ENCODE measurements around the gene NKIRAS2.

The NKIRAS2 gene

DNA sequence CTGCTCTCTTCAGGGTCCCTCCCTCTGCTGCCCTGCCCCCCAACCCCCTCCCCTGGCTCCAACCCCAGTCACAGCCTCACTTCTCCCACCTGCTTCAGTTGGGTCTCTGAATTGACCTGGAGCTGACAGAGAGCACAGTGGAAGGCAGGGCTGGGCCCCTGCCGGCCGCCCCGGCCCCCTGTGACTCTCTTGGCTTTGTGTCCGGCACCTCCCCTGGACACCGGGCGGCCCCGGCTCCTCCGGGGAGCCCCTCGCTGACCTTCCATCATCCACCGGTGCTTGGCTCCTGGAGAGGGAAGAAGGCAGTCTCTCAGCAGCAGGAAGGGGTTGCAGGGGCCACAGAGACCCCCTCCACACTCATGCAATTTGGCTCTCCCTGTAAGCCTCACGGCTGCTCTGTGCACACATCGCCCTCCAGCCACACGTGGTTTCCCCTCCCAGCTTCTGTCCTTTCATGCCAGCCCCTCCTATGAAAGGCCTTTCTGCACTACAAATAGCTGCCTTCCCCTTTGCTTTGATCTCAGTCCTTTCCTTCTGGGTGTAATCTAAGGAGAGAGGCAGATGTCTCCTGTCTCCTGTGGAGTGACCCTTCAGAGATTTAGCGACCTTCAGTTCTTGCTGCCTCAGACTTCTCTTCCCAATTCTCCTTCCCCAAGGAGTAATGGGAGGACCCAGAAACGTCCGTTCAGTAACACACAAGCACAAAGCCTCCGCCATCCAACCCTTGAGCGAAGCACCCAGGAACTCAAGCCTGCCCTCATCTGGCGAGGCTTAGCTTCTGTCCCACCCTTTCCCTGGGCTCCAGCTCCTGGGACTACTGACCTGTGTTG lies 8.3 kb downstream of the NKIRAS2 start:
- DNase-seq: no peak

DNA sequence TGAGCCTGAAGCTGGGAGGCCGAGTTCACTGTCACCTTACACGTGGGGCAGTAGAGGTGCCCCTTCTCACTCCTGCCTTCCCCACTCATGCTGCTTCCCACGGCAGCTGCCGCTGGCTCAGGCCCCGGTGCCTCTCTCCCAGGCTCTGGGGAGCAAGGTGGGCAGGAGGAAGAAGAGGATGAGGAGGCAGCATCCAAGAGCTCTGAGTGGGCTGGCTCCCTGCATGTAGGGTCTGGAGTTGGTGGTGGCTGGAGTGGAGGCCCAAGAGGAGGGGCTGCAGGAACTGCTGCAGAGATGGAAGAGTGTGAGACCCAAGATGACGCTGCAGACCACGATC lies 8.9 kb downstream of the NKIRAS2 start:
- no peak for DNase-seq

DNA sequence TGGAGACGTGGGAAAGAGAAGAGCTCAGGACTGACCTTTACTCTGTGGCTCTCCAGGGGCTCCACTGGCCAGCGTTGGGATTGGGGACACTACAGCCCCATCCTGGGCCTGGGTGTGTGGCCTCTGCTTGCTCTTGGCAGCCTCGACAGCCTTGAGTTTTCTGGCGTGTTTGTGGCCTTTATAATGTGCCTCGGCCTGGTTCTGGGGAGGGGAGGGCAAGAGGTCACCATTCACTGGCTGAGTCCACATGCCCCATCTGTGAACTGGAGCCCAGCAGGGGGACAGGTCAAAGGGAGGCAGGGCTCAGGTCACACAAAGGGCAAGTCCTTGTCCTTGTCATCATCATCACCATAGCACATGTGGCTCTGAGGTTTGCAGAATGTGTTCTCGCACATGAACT lies 11.7 kb downstream of the NKIRAS2 start:
- DNase-seq: no peak

DNA sequence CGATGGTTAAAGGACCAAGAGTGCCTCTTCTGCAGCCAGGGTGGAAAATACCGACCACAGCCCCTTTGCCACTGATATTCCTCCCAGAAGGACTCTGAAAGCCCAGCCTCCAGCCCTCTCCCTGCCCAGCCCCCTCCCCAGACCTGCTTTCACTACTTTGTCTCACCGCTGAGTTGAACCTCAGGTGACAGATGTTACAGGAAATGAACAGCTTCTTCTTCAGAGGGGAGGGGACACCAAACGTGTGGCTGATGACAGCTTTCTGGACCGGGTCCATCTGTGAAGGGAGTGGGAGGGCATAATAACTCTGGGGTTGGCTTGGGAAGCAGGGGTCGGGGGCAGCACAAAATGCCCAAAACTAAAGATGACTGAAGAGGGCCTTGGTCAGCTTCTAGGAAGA lies 14.2 kb downstream of the NKIRAS2 start:
- DNase-seq: no peak

DNA sequence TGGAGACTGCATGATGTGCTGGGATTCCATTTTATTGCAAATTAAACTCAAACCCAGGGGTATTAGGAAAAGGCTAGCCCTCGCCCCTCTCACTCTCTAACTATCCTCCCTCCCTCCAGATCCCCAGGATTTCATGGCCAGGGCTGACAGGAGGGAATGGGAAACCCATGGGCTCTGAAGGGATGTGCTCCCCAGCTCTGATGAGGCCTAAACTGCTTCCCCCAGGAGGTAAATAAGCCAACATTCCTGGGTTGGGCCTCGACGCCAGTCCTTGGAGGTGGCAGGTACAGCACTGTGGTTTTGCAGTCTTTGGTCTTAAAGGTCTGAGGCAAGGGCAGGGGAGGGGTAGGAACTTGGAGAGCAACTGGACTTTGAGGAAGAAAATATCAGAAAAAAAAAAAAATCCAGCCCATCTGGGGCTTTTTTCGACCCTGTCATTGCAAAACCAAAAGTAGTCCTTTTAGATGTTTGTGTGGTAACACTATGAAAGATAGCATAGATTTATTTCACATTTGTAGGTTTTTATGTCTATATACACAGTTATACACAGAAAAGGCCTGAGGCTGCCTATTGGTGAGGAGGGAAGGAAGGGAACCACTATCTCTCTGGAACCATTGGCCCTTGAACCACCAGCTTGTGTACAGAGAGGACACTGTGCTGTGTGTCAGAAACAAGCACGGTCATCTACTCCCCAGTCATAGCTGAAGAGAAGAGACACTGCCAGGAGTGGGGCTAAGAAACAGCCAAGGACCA lies 18.5 kb downstream of the NKIRAS2 start:
- DNase-seq: no peak

DNA sequence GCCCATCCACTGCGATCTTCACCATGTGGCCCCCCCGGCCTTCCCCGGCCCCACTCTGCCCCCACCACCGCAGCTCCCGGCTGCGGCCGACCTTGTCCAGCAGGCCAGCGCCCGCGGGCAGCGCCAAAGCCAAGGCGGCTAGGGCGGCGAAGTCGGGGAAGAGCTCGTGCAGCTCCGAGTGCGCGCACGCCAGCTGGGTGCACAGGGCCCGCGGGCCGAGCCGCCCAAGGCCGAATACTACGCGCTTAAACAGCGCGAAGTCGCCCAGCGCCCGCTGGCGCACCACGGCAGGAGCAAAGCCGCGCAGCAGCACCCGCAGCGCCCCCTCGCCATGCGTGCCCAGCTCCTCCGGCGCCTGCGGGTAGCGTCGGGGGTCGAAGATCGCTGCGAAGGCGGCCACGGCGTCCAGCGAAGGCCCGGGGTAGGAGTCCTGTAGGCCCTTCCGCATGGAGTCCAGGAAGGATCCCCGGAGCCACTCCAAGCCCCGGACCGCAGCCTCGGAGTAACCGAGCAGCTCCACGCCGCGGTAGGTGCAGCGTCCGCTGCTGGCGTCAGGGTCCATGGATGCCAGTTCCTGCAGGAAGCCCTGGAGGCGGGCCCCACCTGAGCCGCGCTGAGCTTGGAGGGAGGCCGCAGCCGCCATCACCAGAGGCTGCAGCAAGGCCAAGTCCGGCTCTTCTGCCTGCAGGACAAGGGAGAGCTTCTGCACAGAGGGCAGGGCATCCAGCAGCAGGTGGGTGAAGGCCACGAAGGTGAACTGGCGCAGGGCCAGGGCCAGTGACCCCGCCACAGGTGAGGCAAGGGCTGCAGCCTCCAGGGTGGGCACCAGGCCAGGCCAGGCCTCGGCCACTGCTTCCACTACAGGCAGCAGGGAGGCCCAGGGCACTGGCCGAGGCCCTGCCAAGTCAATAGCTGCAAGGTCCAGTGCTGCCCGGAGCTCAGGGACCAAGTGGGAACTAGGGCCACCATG lies 20.2 kb downstream of the NKIRAS2 start:
- no peak for DNase-seq

DNA sequence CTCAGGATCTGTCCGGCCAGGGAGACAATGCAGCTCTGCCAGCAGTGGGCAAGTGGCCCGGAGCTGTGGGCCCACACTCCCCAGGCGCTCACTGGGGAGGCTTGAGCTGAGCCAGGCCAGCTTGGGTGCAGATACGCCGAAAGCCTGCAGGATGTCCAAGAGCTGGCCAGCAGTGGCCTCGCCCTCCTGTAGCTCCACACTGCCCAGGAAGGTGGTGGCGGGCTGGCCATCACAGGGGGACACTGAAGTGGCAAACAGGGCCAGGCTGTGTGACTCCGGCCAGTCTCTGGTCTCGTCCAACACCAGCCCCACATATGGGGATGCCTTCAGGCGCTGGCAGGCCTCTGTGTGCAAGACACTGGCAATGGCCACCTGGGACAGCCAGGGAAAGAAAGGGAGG lies 20.9 kb downstream of the NKIRAS2 start:
- no peak for DNase-seq

DNA sequence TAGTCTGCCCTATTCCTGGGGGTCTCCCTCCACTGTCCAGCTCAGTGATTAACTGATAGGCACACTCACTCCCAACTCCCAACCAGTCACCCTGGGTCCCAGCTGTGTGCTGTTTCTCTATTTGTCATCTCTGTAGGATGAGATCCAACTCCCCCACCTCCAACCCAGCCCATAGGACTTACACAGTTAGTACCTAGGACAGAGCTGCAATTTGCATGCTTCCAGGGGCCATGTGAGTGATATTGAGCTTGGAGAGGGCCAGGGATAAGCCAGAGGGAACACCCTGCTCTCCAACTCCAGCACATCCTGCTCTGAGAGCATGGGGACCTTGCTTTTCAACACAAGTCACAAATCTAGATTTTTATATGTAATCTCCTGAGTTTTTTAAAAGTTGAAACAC lies 21.7 kb downstream of the NKIRAS2 start:
- no peak for DNase-seq

DNA sequence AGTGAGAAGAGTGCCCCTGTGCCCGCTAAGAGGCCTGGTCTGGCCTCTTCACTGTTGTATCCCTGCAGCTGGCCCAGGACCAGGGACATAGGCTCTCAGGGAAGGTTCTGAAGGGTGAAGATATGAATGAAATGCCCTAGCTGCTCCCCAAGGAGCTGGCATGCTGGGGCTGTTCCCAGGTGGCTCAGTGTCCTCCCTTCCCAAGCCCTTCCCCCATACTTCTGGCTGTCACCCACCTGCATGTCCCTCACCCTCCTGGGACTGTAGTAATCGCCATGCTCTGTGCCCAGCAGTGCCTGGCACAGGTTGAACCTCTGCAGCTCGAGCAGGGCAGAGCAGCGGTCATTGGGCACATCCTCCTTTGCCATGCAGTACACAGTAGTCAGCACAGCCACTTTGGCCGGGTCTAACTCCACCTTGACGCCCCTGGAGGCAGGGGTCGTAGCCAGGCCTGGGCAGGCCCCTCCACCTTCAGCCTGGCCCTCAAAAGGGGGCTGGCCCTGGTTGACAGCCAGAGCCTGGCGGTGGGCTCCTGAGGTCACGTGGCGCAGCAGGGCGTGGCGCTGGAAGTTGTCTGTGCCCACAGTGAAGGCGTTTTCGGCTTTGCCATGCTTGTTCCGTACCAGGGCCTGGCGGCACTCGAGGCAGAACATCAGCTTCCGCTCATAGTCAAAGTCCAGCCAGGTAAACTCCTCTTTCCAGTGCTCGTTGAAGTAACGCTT lies 22.9 kb downstream of the NKIRAS2 start:
- no peak for DNase-seq

DNA sequence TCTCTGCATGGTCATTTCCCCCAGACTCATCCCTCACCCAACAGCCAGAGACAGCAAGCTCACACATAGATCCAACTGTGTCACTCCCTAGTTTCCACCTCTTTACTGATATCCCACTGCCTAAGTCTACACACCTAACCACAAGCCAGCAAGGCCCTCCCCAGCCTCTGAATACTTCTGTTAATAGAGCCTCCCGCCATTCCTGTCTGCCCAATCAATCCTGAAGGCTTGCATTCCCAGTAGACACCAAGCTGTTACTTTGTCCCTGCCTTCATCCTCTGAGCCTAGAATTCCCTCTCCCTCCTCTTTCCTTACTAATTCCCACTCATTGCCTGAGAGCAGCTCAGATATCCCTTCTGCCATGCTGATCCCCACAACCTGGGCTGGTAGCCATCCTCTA lies 25.8 kb downstream of the NKIRAS2 start:
- DNase-seq: no peak

DNA sequence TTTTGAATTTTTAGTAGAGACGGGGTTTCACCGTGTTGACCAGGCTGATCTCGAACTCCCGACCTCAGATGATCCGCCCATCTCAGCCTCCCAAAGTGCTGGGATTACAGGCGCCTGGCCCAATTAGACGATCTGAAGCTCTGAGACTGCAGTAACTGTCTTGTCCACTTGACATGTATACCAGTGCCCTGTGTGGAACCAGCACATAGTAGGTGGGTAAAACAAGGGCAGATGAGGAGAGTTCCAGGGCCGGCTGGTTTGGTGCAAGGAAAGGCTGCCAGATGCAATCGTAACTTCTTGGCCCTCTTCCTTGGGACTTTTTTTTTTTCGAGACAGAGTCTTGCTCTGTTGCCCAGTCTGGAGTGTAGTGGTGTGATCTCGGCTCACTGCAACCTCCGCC lies 27.5 kb downstream of the NKIRAS2 start:
- no peak for DNase-seq

DNA sequence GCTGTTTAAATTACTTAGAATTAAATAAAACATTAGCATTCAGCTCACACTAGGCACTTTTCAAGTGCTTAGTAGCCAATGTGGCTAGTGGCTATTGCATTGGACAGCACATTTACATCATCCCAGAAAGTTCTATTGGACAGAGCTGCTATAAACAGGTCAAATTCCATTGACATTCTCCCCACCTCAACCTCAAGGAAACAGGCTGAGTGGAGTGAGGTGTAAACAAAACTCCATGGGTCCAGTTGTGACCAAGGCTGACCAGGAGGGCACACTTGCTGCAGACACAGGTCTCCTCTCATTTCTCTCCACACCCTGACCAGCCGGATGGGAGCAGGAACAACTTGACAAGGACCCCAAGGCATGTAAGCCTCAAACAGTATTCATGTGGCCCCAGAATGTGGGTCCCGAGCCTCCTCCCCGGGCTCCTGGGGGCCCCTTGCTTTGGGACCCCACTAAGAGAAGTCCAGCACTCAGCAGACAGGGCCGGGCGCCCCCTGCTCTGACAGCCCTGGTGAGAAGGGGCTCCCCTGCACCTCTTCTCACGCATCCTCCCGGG lies 30.0 kb downstream of the NKIRAS2 start:
- DNase-seq: peak; percentile 75

DNA sequence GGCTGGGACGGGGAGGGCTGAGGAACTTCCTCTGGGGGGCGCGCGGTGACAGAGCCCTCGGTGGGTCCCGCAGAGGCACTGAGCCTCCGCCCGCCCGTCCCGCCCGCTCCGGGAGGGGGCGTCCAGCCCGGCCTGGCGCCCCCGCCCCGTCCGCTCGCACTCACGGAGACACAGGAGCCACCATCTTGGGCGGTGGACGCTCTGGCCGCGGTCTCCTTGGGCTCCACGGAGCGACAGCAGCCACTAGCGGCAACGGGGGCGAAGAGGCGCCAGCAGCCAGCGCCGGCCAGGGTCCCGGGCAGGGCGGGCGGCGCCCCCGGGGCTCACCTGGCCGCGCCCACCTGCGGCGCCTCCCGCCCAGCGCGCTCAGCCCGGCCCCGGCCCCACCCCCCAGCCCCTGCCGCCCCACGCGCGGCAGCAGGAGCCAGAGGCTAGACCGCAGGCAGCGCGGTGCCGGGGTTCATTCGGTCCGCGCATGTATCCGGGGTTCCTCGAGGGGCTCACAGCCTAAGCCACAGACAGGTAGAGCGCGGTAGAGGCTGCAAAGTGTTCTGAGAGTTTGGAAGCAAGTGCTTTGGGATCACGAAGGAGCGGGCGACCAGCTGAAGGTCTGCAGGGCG lies 30.6 kb downstream of the NKIRAS2 start, which contains the start of gene C17orf113:
Gene C17orf113 (minus strand): TSS at position 209 of the 620 bp plus-strand sequence. CDS start 7,225 bp downstream, outside the sequence.
- peak; percentile 71 for DNase-seq

DNA sequence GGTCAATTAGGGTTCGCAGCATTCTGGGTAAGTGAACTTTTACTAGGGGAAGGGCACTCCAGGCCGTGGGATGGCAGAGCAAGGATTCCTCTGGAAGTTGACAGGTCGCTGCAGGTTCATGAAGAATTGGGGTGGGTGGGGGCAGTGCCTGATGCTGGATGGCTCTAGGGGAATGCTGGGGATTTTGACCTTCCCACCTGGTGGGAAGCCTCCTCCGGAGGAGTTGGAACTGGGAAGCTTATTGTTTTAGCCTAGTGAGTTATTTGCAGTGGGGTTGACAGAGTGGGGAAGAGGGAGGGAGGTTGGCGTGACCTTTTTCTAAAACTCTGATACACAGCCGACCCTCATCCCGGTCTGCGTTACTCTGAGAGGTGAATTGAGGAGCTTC lies 31.1 kb downstream of the NKIRAS2 start:
- peak; percentile 45 for DNase-seq

DNA sequence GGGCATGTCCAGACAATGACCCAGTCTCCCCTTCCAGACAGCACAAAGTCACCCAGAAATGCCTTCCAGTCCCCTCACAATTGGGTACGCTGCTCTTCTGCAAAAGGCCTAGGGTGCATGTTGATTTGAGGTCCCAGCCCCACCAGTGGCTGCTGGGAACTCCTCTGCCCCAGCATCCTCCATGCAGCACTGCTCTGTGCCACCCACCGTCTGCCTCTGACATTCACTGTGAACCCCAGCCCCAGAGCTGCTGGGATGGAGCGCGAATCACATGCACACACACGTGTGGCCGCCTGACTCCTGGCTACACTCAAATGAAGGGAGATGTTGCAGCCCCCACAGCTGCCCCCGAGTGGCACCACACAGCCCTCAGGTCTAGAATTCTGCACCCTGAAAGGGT lies 31.8 kb downstream of the NKIRAS2 start:
- peak; percentile 9 for DNase-seq

DNA sequence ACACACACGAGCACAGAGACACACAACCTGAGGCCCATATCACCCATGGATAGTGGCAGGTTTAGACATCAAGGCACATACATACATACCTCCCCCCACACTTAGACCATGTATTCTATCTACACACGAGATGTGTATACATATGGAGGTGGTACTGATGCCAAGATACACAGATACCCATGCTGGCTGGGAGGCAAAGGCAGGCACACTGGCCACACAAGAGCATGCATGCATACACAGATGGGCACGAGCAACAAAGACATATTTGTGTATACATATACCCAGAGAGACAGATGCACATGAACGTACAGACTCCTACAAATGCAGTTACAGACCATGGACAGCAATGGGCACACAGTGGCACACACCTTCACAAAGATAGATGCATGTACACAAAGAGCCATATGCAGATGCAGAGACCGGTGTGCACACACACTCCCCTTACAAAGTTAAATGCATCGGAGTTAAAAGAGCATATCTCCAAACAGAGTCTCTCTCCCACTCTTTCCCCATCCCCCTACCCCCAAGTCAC lies 32.5 kb downstream of the NKIRAS2 start:
- no peak for DNase-seq

DNA sequence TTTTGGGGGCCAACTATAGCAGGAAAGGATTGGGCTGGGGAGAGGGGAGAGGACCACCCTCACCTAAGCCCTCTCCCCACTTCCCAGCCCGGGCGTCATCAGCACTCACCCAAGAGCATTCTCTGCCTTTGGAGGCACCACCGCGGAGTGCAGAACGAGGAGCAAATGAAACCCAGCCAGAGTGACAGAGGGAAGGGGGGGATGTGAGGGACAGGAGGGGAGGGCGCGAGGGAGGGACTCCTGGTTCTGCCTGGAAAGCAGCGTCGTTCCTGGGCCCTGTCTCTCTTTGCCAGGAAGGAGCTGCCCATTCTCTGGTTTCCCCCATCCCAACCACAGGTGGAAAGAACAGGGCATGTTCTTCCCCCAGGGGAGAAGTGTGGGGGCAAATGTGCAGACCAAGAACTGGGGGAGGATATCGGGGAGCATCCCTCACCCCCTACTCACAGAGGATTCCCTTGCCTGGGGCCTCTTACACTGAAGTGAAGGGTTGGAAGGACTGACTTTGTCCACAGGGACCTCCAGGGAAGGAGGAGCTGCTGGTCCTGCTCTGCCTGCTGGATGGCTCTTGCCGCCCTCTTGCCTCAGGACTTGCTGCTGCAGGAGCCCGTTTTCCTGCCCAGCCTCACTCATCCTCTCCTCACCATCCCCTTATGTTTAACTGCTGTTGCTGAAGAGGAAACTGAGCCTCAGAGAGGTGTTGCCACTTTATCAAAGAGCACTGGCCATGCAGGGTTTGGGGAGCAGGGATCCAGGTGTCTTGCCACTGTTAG lies 34.0 kb downstream of the NKIRAS2 start:
- peak; percentile 56 for DNase-seq

DNA sequence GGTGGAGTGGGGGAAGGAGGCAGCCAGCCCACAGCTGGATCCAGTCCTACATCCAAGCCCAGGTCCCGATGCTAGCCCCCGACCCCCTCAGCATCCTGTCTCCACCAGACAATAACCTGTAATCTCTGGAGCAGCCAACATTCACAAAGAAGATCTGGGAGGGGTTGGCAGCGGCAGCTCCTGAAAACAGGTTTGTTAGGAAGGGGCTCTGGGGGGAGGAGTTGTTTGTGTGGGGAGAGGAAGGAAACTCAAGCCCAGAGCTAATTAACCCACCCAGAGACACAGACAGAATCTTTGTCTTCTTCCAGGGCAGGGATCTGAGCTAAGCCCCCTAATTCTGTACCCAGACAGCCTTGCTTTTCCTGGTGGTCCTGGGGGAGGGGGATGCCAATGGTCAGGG lies 35.1 kb downstream of the NKIRAS2 start:
- peak; percentile 15 for DNase-seq

DNA sequence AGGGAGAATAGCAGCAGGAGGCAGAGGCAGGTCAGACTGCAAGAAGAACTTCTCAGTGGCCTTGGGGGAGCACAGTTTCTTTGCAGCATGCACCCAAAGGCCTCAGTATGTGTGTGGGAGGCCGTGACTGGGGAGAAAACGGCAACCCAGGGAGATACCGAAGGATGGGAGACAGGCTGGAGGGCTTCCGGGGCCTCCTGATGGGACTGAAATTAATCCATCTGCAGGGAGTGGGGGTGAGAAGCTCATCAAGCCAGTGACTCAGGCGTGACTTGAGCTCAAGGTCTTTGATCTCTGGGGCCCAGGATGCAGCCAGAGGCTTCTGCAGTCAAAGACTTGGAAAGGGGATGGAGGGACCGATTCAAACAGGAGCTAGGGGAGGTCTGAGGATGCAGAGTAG lies 35.6 kb downstream of the NKIRAS2 start:
- peak; percentile 16 for DNase-seq

DNA sequence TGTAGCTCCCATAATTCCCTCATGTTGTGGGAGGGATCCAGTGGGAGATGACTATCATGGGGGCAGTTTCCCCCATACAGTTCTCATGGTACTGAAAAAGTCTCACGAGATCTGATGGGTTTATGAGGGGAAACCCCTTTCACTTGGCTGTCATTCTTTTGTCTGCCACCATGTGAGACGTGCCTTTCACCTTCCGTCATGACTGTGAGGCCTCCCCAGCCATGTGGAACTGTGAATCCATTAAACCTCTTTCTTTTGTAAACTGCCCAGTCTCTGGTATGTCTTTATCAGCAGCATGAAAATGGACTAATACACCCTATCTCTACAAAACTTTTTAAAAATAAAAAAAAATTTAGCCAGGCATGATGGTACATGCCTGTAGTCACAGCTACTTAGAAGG lies 36.7 kb downstream of the NKIRAS2 start:
- DNase-seq: no peak

DNA sequence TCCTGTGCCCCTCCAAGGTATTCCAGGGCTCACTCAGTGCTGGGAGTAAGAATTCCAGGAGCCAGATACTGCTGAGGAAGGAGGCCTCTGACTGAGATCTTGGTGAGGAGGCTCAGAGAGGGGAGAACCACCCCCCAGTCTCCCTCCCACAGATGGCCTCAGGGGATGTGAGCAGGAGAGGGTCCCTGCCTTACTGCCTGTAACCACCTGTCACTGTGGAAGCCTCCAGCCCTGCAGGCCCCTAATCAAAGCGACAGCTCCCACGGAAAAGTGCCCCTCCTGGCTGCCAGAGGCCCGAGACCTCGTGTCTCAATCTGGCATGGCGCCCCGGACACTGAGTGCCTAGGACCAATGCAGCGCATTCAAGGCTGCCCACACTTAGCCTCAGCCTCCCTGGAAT lies 38.2 kb downstream of the NKIRAS2 start:
- peak; percentile 24 for DNase-seq

Measured in retina (tissue), 1 donor.